A549 (cell line): ENCODE data around the gene PRKCZ. TPM values are rescaled to one million over a fixed set of nuclear protein-coding genes. Genes with fewer than 3 reads are reported as not detected.

Source experiments
- ATAC-seq, 2 experiments: fragments of 200-7000 bp in 1 of 2; fragments of >200 bp in 1 of 2; cut with Nextera tagmentation in 1 of 2; cut with Tn5 transposase in 1 of 2; 3 replicates each; pipeline versions ENCODE4 v1.8.0 to v1.9.1; 2018 to 2020; ENCODE audit warnings: mild to moderate bottlenecking in 1 of 2, moderate library complexity in 1 of 2
- CTCF ChIA-PET: fragments of 300-600 bp; sonication (Branson Sonifier 250); formaldehyde crosslinking; extraction: SDS; loops from one replicate; lab custom pipeline; 2021; ENCODE audit warnings: antibody characterized with exemption, inconsistent platforms; lab: Yijun Ruan, JAX
- POLR2A ChIA-PET: fragments of 350-600 bp; formaldehyde crosslinking; extraction: SDS; loops from one replicate; lab custom pipeline; 2021; ENCODE audit warnings: antibody characterized with exemption, inconsistent platforms; lab: Yijun Ruan, JAX
- DNase-seq, 2 experiments: peaks; one replicate each; pipeline versions ENCODE4 v3.0.0 to v3.0.0-alpha.2; 2011 to 2016; ENCODE audit warnings: low read depth in 1 of 2, low spot score in 1 of 2
- FAIRE-seq: peaks from 2 replicates; lab custom pipeline; 2011; peaks lifted over from hg19 to GRCh38; lab: Jason Lieb, UNC
- H3K27ac ChIP-seq, 2 experiments: fragments of >200 bp; sonication (Bioruptor Twin); formaldehyde crosslinking; 3 replicates each; pipeline ENCODE4 v1.5.1; 2016 to 2017
- H3K4me1 ChIP-seq: fragments of >200 bp; sonication (Bioruptor Twin); formaldehyde crosslinking; 3 replicates; pipeline ENCODE4 v1.6.1; 2016
- H3K4me2 ChIP-seq: fragments of >200 bp; sonication (Bioruptor Twin); formaldehyde crosslinking; 3 replicates; pipeline ENCODE4 v1.6.1; 2016
- H3K4me3 ChIP-seq: fragments of >200 bp; sonication (Bioruptor Twin); formaldehyde crosslinking; 3 replicates; pipeline ENCODE4 v1.5.1; 2016
- H3K9me3 ChIP-seq: fragments of >200 bp; sonication (Bioruptor Twin); formaldehyde crosslinking; 3 replicates; pipeline ENCODE4 v1.6.1; 2016
- ATOH8 ChIP-seq: fragments of 250-450 bp; sonication (Bioruptor Pico); IDR thresholded peaks from 2 replicates; pipeline ENCODE4 v1.5.0; 2020; ENCODE audit warnings: low read depth, mild to moderate bottlenecking, moderate library complexity
- BHLHE40 ChIP-seq: IDR thresholded peaks from 2 replicates; pipeline ENCODE4 v1.6.1; 2012; ENCODE audit warnings: low read depth, low read length, inconsistent platforms
- CBX2 ChIP-seq: fragments of 200-600 bp; sonication (generic); IDR thresholded peaks from 2 replicates; pipeline ENCODE4 v1.6.1; 2016; ENCODE audit warnings: low read depth, mild to moderate bottlenecking, borderline replicate concordance
- CHD2 ChIP-seq: fragments of 150-350 bp; IDR thresholded peaks from 2 replicates; pipeline ENCODE4 v1.6.1; 2014; ENCODE audit warnings: low read length; ENCODE audit not compliant: partially characterized antibody
- CHD4 ChIP-seq: fragments of 200-600 bp; sonication (generic); IDR thresholded peaks from 2 replicates; pipeline ENCODE4 v1.6.1; 2016; ENCODE audit warnings: antibody characterized with exemption, mild to moderate bottlenecking, borderline replicate concordance
- EHF ChIP-seq: fragments of 250-450 bp; sonication (Bioruptor Pico); IDR thresholded peaks from 2 replicates; pipeline ENCODE4 v1.5.0; 2020; ENCODE audit warnings: mild to moderate bottlenecking
- ELK1 ChIP-seq: fragments of 150-350 bp; IDR thresholded peaks from 2 replicates; pipeline ENCODE4 v1.6.1; 2014; ENCODE audit warnings: low read depth, mild to moderate bottlenecking, low read length
- EP300 ChIP-seq, 2 experiments: fragments of >200 bp; sonication (Bioruptor Twin); formaldehyde crosslinking; IDR thresholded peaks; 2 replicates in 1 of 2; 3 replicates in 1 of 2; pipeline ENCODE4 v1.6.1; 2016 to 2017
- FOSB ChIP-seq: fragments of 250-450 bp; sonication (Bioruptor Pico); IDR thresholded peaks from 2 replicates; pipeline ENCODE4 v1.5.0; 2020; ENCODE audit warnings: mild to moderate bottlenecking, moderate library complexity
- FOSL2 ChIP-seq, 2 experiments: fragments of 450-650 bp in 1 of 2; fragments of >200 bp in 1 of 2; sonication (Bioruptor Twin) in 1 of 2; formaldehyde crosslinking; IDR thresholded peaks; 2 replicates each; pipeline versions ENCODE4 v1.5.0 to v1.6.1; 2016 to 2020; ENCODE audit warnings: mild to moderate bottlenecking in 1 of 2, moderate library complexity in 1 of 2
- FOXS1 ChIP-seq: fragments of 250-450 bp; sonication (Bioruptor Pico); IDR thresholded peaks from 2 replicates; pipeline ENCODE4 v1.5.0; 2020; ENCODE audit warnings: mild to moderate bottlenecking, moderate library complexity
- HEYL ChIP-seq: fragments of 250-450 bp; sonication (Bioruptor Pico); IDR thresholded peaks from 2 replicates; pipeline ENCODE4 v1.8.0; 2021; ENCODE audit warnings: mild to moderate bottlenecking, moderate library complexity
- HOXA7 ChIP-seq: fragments of 250-450 bp; sonication (Bioruptor Pico); IDR thresholded peaks from 2 replicates; pipeline ENCODE4 v1.5.0; 2020; ENCODE audit warnings: mild to moderate bottlenecking, moderate library complexity
- HOXB13 ChIP-seq: fragments of 250-450 bp; sonication (Bioruptor Pico); IDR thresholded peaks from 2 replicates; pipeline ENCODE4 v1.5.0; 2020; ENCODE audit warnings: low read depth, mild to moderate bottlenecking, moderate library complexity
- HOXB5 ChIP-seq: fragments of 250-450 bp; sonication (Bioruptor Pico); IDR thresholded peaks from 2 replicates; pipeline ENCODE4 v1.5.0; 2020; ENCODE audit warnings: mild to moderate bottlenecking, moderate library complexity
- JUNB ChIP-seq: fragments of >200 bp; sonication (Bioruptor Twin); formaldehyde crosslinking; IDR thresholded peaks from 2 replicates; pipeline ENCODE4 v1.6.1; 2016
- KDM5A ChIP-seq: fragments of 200-600 bp; sonication (generic); IDR thresholded peaks from 2 replicates; pipeline ENCODE4 v1.6.1; 2016; ENCODE audit warnings: antibody characterized with exemption, mild to moderate bottlenecking
- MAFK ChIP-seq: fragments of 450-650 bp; IDR thresholded peaks from 2 replicates; pipeline ENCODE4 v1.6.1; 2014; ENCODE audit not compliant: partially characterized antibody
- PBX3 ChIP-seq: IDR thresholded peaks from 2 replicates; pipeline ENCODE4 v1.6.1; 2012
- PHF8 ChIP-seq: fragments of 200-600 bp; sonication (generic); IDR thresholded peaks from 2 replicates; pipeline ENCODE4 v1.6.1; 2016; ENCODE audit warnings: low read depth, mild to moderate bottlenecking, antibody characterized with exemption, moderate library complexity, borderline replicate concordance
- RAD21 ChIP-seq, 2 experiments: fragments of >200 bp in 1 of 2; sonication (Bioruptor Twin) in 1 of 2; formaldehyde crosslinking in 1 of 2; IDR thresholded peaks in 1 of 2; conservative IDR thresholded peaks in 1 of 2; 2 replicates in 1 of 2; 3 replicates in 1 of 2; pipeline ENCODE4 v1.6.1; 2012 to 2018; ENCODE audit warnings: inconsistent platforms in 1 of 2
- RCOR1 ChIP-seq: fragments of 150-350 bp; IDR thresholded peaks from 2 replicates; pipeline ENCODE4 v1.6.1; 2014; ENCODE audit warnings: antibody characterized with exemption, low read length, low read depth
- SREBF2 ChIP-seq: fragments of 450-650 bp; IDR thresholded peaks from 2 replicates; pipeline ENCODE4 v1.6.1; 2014; ENCODE audit warnings: mild to moderate bottlenecking, moderate library complexity
- ZC3H11A ChIP-seq: fragments of 450-650 bp; IDR thresholded peaks from 2 replicates; pipeline ENCODE4 v1.6.1; 2014; ENCODE audit warnings: antibody characterized with exemption, mild to moderate bottlenecking
- ZFP36 ChIP-seq: fragments of 450-650 bp; IDR thresholded peaks from 2 replicates; pipeline ENCODE4 v1.6.1; 2014; ENCODE audit warnings: borderline replicate concordance; ENCODE audit not compliant: partially characterized antibody
- ZNF302 ChIP-seq: fragments of 250-450 bp; sonication (Bioruptor Pico); IDR thresholded peaks from 2 replicates; pipeline ENCODE4 v1.9.0; 2021; ENCODE audit warnings: inconsistent platforms, mild to moderate bottlenecking, moderate library complexity
- WGBS: methylation state at CpG from one replicate; pipeline ENCODE4 v1.1.6; 2017; ENCODE audit errors: missing lambda C conversion rate; 5-methylcytosine and 5-hydroxymethylcytosine counted together
- polyA plus RNA-seq, 4 experiments: library from polyadenylated mRNA; depleted of rRNA in 3 of 4; stranded (reverse); fragments of >200 nt; fragmentation: RNase III in 1 of 4; extraction: RNeasy Plus Mini Kit Qiagen cat#74134 plus additional on column Dnase treatment in 1 of 4; gene quantifications; 2 replicates in 3 of 4; 3 replicates in 1 of 4; pipeline ENCODE4 v1.2.3, GENCODE V29; 2011 to 2017
- TF ChIP-seq, protein P1 (sequence below): fragments of 250-450 bp; sonication (Bioruptor Pico); IDR thresholded peaks from 2 replicates; pipeline ENCODE4 v1.5.0; 2021; ENCODE audit warnings: mild to moderate bottlenecking, moderate library complexity, borderline replicate concordance
- TF ChIP-seq, protein P2 (sequence below): IDR thresholded peaks from 2 replicates; pipeline ENCODE4 v1.6.1; 2012

PRKCZ gene
- polyA plus RNA-seq, 2 of the 4 experiments (the other 2 are of a cell fraction): 9.5 to 9.8 TPM

DNA sequence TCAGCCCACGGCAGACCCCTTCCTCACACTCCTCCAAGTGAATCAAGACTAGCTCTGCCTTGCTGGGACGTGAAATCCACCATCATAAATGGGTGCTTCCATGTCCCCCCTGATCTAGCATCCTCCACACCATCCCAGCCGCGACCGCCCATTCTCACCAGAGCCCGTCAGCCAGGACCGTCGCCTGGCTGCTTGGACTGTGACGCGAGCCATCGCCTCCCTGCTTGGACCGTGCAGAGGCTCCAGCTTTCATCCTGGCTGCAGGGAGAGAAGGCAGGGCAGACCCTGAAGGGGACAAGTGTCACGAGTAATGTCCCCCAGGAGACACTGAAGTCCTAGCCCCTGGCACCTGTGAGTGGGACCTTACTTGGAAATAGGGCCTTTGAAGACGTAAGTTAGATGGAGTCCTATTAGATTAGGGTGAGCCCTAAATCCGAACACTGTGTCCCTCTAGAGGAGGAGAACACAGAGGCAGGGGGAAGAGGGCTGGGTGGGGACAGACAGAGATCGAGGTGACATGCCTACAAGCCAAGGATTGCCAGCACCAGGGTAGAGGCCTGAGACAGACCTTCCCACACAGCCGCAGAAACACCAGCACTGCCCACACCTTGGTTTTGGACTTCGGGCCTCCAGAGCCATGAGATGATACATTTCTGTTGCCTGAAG, 12.8 kb upstream of the PRKCZ start:
- H3K4me2 ChIP-seq: no peak overlapping the region
- TF ChIP-seq ZFP36 (no peak), EP300 (IDR thresholded peaks at IDR 0.05) (no peak), CHD4 (no peak), PHF8 (no peak), RCOR1 (no peak), HOXB5 (no peak), FOXS1 (CRISPR knock-in tag) (no peak), EHF (CRISPR knock-in tag) (no peak), FOSB (CRISPR knock-in tag) (no peak), ZNF302 (no peak), BHLHE40 (no peak)
- TF ChIP-seq, all 56 proteins: peak for 0
- ChIA-PET POLR2A (no interaction called here), CTCF (interaction anchor here (1.4 to 1.9 kb wide), 2 partner anchors 77 to 78 kb away, joined by 3 to 8 read pairs; no protein-coding TSS in a partner anchor)
- ATAC-seq (no peak), DNase-seq (no peak), FAIRE-seq (no peak)
- 60% methylated on average over 15 of the region's 18 CpGs for WGBS
- Histone ChIP-seq H3K27ac (no peak overlapping the region), H3K4me1 (no peaks in the 10 kb centered on the region), H3K9me3 (no peaks in the 10 kb centered on the region), H3K4me3 (no peak overlapping the region)

DNA sequence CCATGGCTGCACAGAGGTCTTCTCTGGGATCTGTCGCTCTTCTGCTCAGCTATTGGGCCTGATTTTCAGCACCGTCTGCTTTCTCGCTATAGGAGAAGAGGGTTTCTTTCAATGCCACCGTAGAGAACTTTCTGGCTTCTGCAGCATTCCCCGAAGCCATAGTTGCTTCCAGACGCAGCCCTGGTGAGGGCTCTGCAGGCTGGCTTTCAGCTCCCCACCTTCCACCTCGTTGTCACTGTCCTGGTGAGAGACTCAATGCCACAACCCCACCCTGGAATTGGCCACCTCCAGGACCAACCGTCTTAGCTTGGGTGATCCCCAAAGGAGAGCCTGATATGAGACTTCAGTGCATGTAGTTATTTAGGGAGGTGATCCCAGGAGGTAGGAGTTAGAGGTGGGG, 12.0 kb upstream of the PRKCZ start:
- no peak overlapping the region for H3K27ac ChIP-seq
- FAIRE-seq (no peak), ATAC-seq (no peak), DNase-seq (no peak)
- H3K4me3 ChIP-seq: no peak overlapping the region
- no peaks in the 10 kb centered on the region for H3K9me3 ChIP-seq
- ChIA-PET CTCF (interaction anchor here (1.0 to 9.5 kb wide), 4 partner anchors 8 to 94 kb away, joined by 3 to 127 read pairs (median 6); no protein-coding TSS in a partner anchor), POLR2A (no interaction called here)
- no peak overlapping the region for H3K4me2 ChIP-seq
- 68% methylated on average over 8 of the region's 8 CpGs for WGBS
- TF ChIP-seq JUNB (no peak), HOXA7 (no peak), ZC3H11A (no peak), PBX3 (no peak), ELK1 (no peak), ATOH8 (CRISPR knock-in tag) (no peak), HEYL (no peak)
- no peaks in the 10 kb centered on the region for H3K4me1 ChIP-seq

DNA sequence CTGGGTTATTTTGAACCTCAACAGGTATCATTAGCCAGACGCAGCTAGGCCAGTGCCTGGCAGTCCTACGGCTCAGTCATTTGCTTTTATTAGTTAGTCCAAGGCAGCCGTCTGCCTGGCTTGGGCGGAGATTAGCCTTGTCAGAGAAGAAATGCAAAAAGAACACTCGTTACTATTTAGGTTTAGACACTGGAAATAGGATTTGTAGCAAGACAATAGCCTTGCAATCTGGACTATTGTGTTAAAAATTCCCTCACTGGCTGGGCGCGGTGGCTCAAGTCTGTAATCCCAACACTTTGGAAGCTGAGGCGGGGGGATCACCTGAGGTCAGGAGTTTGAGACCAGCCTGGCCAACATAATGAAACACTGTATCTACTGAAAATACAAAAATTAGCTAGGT, 11.0 kb upstream of the PRKCZ start:
- H3K4me2 ChIP-seq: no peak overlapping the region
- ATAC-seq (no peak), FAIRE-seq (no peak), DNase-seq (no peak)
- no peaks in the 10 kb centered on the region for H3K9me3 ChIP-seq
- WGBS: 75% methylated on average over 8 of the region's 8 CpGs
- ChIA-PET POLR2A (no interaction called here), CTCF (interaction anchor here (1.9 to 9.5 kb wide), 3 partner anchors 9 to 95 kb away, joined by 8 to 127 read pairs (median 10); no protein-coding TSS in a partner anchor)
- TF ChIP-seq BHLHE40 (no peak), HOXB13 (CRISPR knock-in tag) (no peak), CHD2 (no peak), CHD4 (no peak), SREBF2 (no peak), MAFK (no peak), FOSL2 (IDR thresholded peaks at IDR 0.05) (no peak), FOSL2 (CRISPR knock-in tag; IDR thresholded peaks at IDR 0.05) (no peak), CBX2 (no peak), EP300 (IDR thresholded peaks at IDR 0.05) (no peak), KDM5A (no peak), RAD21 (conservative IDR thresholded peaks at IDR 0.05 in 1 of 2, IDR thresholded peaks at IDR 0.05 in 1 of 2) (no peak)
- TF ChIP-seq, protein P1, sequence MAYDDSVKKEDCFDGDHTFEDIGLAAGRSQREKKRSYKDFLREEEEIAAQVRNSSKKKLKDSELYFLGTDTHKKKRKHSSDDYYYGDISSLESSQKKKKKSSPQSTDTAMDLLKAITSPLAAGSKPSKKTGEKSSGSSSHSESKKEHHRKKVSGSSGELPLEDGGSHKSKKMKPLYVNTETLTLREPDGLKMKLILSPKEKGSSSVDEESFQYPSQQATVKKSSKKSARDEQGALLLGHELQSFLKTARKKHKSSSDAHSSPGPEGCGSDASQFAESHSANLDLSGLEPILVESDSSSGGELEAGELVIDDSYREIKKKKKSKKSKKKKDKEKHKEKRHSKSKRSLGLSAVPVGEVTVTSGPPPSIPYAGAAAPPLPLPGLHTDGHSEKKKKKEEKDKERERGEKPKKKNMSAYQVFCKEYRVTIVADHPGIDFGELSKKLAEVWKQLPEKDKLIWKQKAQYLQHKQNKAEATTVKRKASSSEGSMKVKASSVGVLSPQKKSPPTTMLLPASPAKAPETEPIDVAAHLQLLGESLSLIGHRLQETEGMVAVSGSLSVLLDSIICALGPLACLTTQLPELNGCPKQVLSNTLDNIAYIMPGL (CRISPR knock-in tag): no peak
- TF ChIP-seq, protein P2, sequence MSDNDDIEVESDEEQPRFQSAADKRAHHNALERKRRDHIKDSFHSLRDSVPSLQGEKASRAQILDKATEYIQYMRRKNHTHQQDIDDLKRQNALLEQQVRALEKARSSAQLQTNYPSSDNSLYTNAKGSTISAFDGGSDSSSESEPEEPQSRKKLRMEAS: no peak
- no peak overlapping the region for H3K4me3 ChIP-seq
- H3K27ac ChIP-seq: no peak overlapping the region
- no peaks in the 10 kb centered on the region for H3K4me1 ChIP-seq
